Liver (tissue), 9 donors: ENCODE measurements around the gene CREB5. TPM values are rescaled to one million over a fixed set of nuclear protein-coding genes. Genes with fewer than 3 reads are reported as not detected.

Source experiments
- DNase-seq: peaks from one replicate; pipeline ENCODE4 v3.0.0-alpha.2; 2017; ENCODE audit warnings: low spot score
- H3K27ac ChIP-seq, 2 donors: one replicate each; pipeline ENCODE4 v1.7.0; 2013; ENCODE audit warnings: inconsistent platforms in 2 of 2, low read length in 2 of 2, control low read depth in 1 of 2, low read depth in 1 of 2, mild to moderate bottlenecking in 1 of 2
- H3K27me3 ChIP-seq, 4 donors: one replicate each; pipeline versions ENCODE4 v1.6.1 to v1.7.0; 2013; ENCODE audit warnings: low read length in 3 of 4, inconsistent platforms in 1 of 4, mild to moderate bottlenecking in 1 of 4, moderate library complexity in 1 of 4; ENCODE audit not compliant: control insufficient read depth in 4 of 4, insufficient read depth in 4 of 4
- H3K36me3 ChIP-seq, 4 donors: one replicate each; pipeline versions ENCODE4 v1.6.1 to v1.7.0; 2013; ENCODE audit warnings: low read length in 3 of 4, mild to moderate bottlenecking in 3 of 4, low read depth in 1 of 4, moderate library complexity in 1 of 4; ENCODE audit not compliant: control insufficient read depth in 4 of 4, insufficient read depth in 3 of 4
- H3K4me1 ChIP-seq, 4 donors: one replicate each; pipeline versions ENCODE4 v1.6.1 to v1.7.0; 2013; ENCODE audit warnings: low read length in 3 of 4, mild to moderate bottlenecking in 3 of 4, moderate library complexity in 1 of 4; ENCODE audit not compliant: control insufficient read depth in 4 of 4, insufficient read depth in 4 of 4
- H3K4me3 ChIP-seq, 3 donors: one replicate each; pipeline versions ENCODE4 v1.6.1 to v1.7.0; 2013; ENCODE audit warnings: low read length in 3 of 3, control low read depth in 1 of 3, low read depth in 1 of 3, mild to moderate bottlenecking in 1 of 3
- H3K9ac ChIP-seq, 2 donors: one replicate each; pipeline ENCODE4 v1.7.0; 2013; ENCODE audit warnings: low read length in 2 of 2, mild to moderate bottlenecking in 2 of 2, moderate library complexity in 2 of 2, control low read depth in 1 of 2, low read depth in 1 of 2
- H3K9me3 ChIP-seq, 4 donors: one replicate each; pipeline versions ENCODE4 v1.6.1 to v1.7.0; 2013; ENCODE audit warnings: low read length in 3 of 4; ENCODE audit not compliant: control insufficient read depth in 4 of 4
- EGR1 ChIP-seq, 2 donors: IDR thresholded peaks; 2 replicates each; pipeline ENCODE4 v1.6.1; 2016 to 2018; ENCODE audit warnings: antibody characterized with exemption in 2 of 2, low read depth in 2 of 2
- FOXA1 ChIP-seq: IDR thresholded peaks from 2 replicates; pipeline ENCODE4 v1.6.1; 2016; ENCODE audit warnings: antibody characterized with exemption
- FOXA2 ChIP-seq: IDR thresholded peaks from 2 replicates; pipeline ENCODE4 v1.6.1; 2016; ENCODE audit warnings: antibody characterized with exemption
- GABPA ChIP-seq, 2 donors: IDR thresholded peaks in 1 of 2; conservative IDR thresholded peaks in 1 of 2; 2 replicates each; pipeline ENCODE4 v1.6.1; 2016; ENCODE audit warnings: antibody characterized with exemption in 2 of 2, mild to moderate bottlenecking in 1 of 2, moderate library complexity in 1 of 2
- HNF4A ChIP-seq, 2 donors: conservative IDR thresholded peaks; 2 replicates each; pipeline ENCODE4 v1.6.1; 2016; ENCODE audit warnings: antibody characterized with exemption in 2 of 2, mild to moderate bottlenecking in 2 of 2
- HNF4G ChIP-seq: IDR thresholded peaks from 2 replicates; pipeline ENCODE4 v1.6.1; 2016; ENCODE audit warnings: antibody characterized with exemption
- JUND ChIP-seq, 2 donors: IDR thresholded peaks; 2 replicates each; pipeline ENCODE4 v1.6.1; 2016; ENCODE audit warnings: antibody characterized with exemption in 2 of 2
- NR2F2 ChIP-seq: IDR thresholded peaks from 2 replicates; pipeline ENCODE4 v1.6.1; 2016; ENCODE audit warnings: antibody characterized with exemption
- RAD21 ChIP-seq, 2 donors: IDR thresholded peaks; 2 replicates each; pipeline ENCODE4 v1.6.1; 2016; ENCODE audit warnings: antibody characterized with exemption in 2 of 2, mild to moderate bottlenecking in 2 of 2
- RXRA ChIP-seq, 2 donors: IDR thresholded peaks; 2 replicates each; pipeline ENCODE4 v1.6.1; 2017 to 2018; ENCODE audit warnings: antibody characterized with exemption in 2 of 2, mild to moderate bottlenecking in 1 of 2
- SP1 ChIP-seq: IDR thresholded peaks from 2 replicates; pipeline ENCODE4 v1.6.1; 2018; ENCODE audit warnings: antibody characterized with exemption, mild to moderate bottlenecking
- TAF1 ChIP-seq: conservative IDR thresholded peaks from 2 replicates; pipeline ENCODE4 v1.6.1; 2016; ENCODE audit warnings: antibody characterized with exemption, mild to moderate bottlenecking
- YY1 ChIP-seq: IDR thresholded peaks from 2 replicates; pipeline ENCODE4 v1.6.1; 2016; ENCODE audit warnings: antibody characterized with exemption, mild to moderate bottlenecking
- WGBS: extraction: QIAGEN DNeasy Blood & Tissue Kit; methylation state at CpG from one replicate; pipeline ENCODE4 v1.1.7; 2013; 5-methylcytosine and 5-hydroxymethylcytosine counted together
- polyA plus RNA-seq, 2 donors: library from polyadenylated mRNA; stranded (reverse) in 1 of 2; unstranded in 1 of 2; fragments of 200-250 nt in 1 of 2; fragments of >200 nt in 1 of 2; fragmentation: Nextera tagmentation in 1 of 2; extraction: Ambion mirVana in 1 of 2; gene quantifications; one replicate each; pipeline versions ENCODE4 v1.2.1 to v1.2.3, GENCODE V29; 2013 to 2015
- total RNA-seq, 2 donors: library from RNA; depleted of rRNA; stranded (reverse); fragments of >200 nt; gene quantifications; one replicate each; pipeline ENCODE4 v1.2.3, GENCODE V29; 2014
- TF ChIP-seq, protein P1 (sequence below): IDR thresholded peaks from 2 replicates; pipeline ENCODE4 v1.6.1; 2016; ENCODE audit warnings: antibody characterized with exemption
- TF ChIP-seq, protein P2 (sequence below): IDR thresholded peaks from 2 replicates; pipeline ENCODE4 v1.6.1; 2016; ENCODE audit warnings: antibody characterized with exemption, mild to moderate bottlenecking
- TF ChIP-seq, protein P3 (sequence below): fragments of 150-350 bp; IDR thresholded peaks from 2 replicates; pipeline ENCODE4 v1.5.1; 2017; ENCODE audit warnings: improper control_type of control experiment, low read depth, low read length; ENCODE audit not compliant: missing input control
- TF ChIP-seq, protein P4 (sequence below): IDR thresholded peaks from 2 replicates; pipeline ENCODE4 v1.6.1; 2016; ENCODE audit warnings: antibody characterized with exemption
- TF ChIP-seq, protein P5 (sequence below): IDR thresholded peaks from 2 replicates; pipeline ENCODE4 v1.6.1; 2016; ENCODE audit warnings: antibody characterized with exemption
- donor health status: healthy.
- donor health status: healthy.
- donor health status: healthy.
- donor health status: healthy.
- donor health status: healthy.

The CREB5 gene
- total and polyA plus RNA-seq, 4 donors, result 0.25 to 0.92 (median 0.67) TPM

DNA sequence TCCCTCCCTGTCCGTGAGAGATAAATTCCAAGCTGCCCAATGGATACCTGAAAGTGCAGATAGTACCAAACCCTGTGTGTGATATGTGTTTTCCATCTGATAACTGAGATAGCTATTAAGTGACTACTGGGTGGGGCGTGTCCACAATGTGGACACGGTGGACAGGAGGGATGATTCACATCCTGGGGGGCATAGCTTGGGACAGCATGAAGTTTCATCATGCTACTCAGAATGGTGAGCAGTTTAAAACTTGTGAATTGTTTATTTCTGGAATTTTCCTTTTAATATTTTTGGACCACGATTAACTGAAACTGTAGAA is 158.6 kb downstream of the CREB5 start (continued):
- TF ChIP-seq FOXA2 (no peak), RAD21 (IDR thresholded peaks at IDR 0.05) (no peak), JUND (IDR thresholded peaks at IDR 0.05) (no peak)

DNA sequence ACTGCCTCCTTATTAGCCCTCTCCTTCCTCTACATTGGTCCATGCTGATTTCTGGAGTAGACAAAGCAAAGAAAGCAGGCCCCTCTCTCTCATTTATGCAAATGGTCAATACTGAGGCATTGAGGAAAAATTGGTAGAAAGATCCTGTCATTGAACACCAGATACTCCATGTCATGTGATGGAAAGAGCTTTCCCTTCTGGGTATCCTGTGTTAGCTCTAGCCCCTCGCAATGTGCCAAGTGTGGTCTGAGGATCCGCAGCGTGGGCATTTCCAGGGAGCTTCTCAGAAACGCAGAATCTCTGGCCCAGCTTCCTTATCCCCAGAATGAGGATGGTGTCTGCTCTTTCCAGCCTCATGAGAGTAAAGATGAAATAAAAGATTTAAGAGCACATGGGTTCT is 159.1 kb downstream of the CREB5 start:
- Histone ChIP-seq H3K9ac (no peak overlapping the region), H3K27ac (no peak overlapping the region), H3K36me3 (no peaks in the 10 kb centered on the region), H3K9me3 (no peaks in the 10 kb centered on the region), H3K27me3 (peaks cover 0 to 35% (median 7%) of the 10 kb centered on the region in 4 donors), H3K4me1 (no peaks in the 10 kb centered on the region), H3K4me3 (no peak overlapping the region)
- 91% methylated on average over 4 of the region's 4 CpGs for WGBS
- DNase-seq, result no peak
- no peak for TF ChIP-seq JUND (IDR thresholded peaks at IDR 0.05)

DNA sequence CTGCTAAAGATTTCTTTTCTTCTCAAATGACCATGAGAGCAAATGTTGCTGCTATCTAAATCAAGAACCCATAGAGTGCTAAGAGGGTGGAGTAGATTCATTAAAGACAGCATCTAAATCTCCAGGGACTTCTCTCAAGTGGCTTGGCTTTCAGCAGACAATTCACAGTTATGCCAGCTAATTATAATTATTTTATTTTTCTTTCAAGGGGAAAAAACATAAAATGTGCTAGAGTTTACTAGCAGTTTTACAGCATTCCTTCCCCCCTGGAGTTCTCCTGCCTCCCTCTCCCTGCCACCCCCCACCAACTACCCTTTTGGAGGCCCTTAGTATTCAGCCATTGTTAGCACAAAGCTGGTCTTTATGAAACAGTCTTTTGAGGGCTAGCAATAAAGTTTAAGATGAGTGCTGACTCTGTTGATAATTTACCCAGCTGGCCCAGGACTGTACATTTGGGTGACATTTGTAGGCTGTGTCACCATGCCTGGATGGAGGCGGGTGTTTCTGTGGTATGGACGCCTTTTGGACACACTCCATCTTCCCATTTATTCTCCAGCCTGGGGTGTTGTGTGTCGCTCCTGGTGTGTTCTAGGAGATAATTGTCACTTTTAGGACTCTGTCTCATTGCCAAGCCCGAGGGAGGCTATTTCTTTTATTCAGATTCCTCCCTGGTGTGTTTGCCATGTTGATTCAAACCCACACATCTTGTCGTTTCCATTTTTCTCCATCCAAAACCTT is 160.2 kb downstream of the CREB5 start:
- H3K27me3 ChIP-seq, result peaks cover 0 to 39% (median 7%) of the 10 kb centered on the region in 4 donors
- DNase-seq, result no peak
- no peaks in the 10 kb centered on the region for H3K4me1 ChIP-seq
- H3K9ac ChIP-seq, result no peak overlapping the region
- no peak overlapping the region for H3K27ac ChIP-seq
- no peak for TF ChIP-seq TAF1
- no peak for TF ChIP-seq EGR1 (IDR thresholded peaks at IDR 0.05; ENCODE audit: low read depth in 2 of 2)
- TF ChIP-seq FOXA1, result no peak
- TF ChIP-seq SP1, result no peak
- TF ChIP-seq, protein P1, sequence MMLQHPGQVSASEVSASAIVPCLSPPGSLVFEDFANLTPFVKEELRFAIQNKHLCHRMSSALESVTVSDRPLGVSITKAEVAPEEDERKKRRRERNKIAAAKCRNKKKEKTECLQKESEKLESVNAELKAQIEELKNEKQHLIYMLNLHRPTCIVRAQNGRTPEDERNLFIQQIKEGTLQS, result no peak
- no peak for TF ChIP-seq YY1
- TF ChIP-seq, protein P2, sequence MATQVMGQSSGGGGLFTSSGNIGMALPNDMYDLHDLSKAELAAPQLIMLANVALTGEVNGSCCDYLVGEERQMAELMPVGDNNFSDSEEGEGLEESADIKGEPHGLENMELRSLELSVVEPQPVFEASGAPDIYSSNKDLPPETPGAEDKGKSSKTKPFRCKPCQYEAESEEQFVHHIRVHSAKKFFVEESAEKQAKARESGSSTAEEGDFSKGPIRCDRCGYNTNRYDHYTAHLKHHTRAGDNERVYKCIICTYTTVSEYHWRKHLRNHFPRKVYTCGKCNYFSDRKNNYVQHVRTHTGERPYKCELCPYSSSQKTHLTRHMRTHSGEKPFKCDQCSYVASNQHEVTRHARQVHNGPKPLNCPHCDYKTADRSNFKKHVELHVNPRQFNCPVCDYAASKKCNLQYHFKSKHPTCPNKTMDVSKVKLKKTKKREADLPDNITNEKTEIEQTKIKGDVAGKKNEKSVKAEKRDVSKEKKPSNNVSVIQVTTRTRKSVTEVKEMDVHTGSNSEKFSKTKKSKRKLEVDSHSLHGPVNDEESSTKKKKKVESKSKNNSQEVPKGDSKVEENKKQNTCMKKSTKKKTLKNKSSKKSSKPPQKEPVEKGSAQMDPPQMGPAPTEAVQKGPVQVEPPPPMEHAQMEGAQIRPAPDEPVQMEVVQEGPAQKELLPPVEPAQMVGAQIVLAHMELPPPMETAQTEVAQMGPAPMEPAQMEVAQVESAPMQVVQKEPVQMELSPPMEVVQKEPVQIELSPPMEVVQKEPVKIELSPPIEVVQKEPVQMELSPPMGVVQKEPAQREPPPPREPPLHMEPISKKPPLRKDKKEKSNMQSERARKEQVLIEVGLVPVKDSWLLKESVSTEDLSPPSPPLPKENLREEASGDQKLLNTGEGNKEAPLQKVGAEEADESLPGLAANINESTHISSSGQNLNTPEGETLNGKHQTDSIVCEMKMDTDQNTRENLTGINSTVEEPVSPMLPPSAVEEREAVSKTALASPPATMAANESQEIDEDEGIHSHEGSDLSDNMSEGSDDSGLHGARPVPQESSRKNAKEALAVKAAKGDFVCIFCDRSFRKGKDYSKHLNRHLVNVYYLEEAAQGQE, result no peak
- TF ChIP-seq GABPA (IDR thresholded peaks at IDR 0.05 in 1 of 2, conservative IDR thresholded peaks at IDR 0.05 in 1 of 2), result no peak
- TF ChIP-seq, protein P3, sequence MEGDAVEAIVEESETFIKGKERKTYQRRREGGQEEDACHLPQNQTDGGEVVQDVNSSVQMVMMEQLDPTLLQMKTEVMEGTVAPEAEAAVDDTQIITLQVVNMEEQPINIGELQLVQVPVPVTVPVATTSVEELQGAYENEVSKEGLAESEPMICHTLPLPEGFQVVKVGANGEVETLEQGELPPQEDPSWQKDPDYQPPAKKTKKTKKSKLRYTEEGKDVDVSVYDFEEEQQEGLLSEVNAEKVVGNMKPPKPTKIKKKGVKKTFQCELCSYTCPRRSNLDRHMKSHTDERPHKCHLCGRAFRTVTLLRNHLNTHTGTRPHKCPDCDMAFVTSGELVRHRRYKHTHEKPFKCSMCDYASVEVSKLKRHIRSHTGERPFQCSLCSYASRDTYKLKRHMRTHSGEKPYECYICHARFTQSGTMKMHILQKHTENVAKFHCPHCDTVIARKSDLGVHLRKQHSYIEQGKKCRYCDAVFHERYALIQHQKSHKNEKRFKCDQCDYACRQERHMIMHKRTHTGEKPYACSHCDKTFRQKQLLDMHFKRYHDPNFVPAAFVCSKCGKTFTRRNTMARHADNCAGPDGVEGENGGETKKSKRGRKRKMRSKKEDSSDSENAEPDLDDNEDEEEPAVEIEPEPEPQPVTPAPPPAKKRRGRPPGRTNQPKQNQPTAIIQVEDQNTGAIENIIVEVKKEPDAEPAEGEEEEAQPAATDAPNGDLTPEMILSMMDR, result no peak
- TF ChIP-seq HNF4G, result no peak
- no peak for TF ChIP-seq JUND (IDR thresholded peaks at IDR 0.05)
- TF ChIP-seq RAD21 (IDR thresholded peaks at IDR 0.05), result no peak
- TF ChIP-seq NR2F2, result no peak
- TF ChIP-seq, protein P4, sequence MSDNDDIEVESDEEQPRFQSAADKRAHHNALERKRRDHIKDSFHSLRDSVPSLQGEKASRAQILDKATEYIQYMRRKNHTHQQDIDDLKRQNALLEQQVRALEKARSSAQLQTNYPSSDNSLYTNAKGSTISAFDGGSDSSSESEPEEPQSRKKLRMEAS, result no peak
- TF ChIP-seq RXRA (IDR thresholded peaks at IDR 0.05), result no peak
- TF ChIP-seq HNF4A (conservative IDR thresholded peaks at IDR 0.05), result no peak
- TF ChIP-seq, protein P5, sequence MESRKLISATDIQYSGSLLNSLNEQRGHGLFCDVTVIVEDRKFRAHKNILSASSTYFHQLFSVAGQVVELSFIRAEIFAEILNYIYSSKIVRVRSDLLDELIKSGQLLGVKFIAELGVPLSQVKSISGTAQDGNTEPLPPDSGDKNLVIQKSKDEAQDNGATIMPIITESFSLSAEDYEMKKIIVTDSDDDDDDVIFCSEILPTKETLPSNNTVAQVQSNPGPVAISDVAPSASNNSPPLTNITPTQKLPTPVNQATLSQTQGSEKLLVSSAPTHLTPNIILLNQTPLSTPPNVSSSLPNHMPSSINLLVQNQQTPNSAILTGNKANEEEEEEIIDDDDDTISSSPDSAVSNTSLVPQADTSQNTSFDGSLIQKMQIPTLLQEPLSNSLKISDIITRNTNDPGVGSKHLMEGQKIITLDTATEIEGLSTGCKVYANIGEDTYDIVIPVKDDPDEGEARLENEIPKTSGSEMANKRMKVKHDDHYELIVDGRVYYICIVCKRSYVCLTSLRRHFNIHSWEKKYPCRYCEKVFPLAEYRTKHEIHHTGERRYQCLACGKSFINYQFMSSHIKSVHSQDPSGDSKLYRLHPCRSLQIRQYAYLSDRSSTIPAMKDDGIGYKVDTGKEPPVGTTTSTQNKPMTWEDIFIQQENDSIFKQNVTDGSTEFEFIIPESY, result no peak
- no peak for TF ChIP-seq FOXA2
- WGBS, result 70% methylated on average over 5 of the region's 5 CpGs
- no peaks in the 10 kb centered on the region for H3K36me3 ChIP-seq
- no peaks in the 10 kb centered on the region for H3K9me3 ChIP-seq
- H3K4me3 ChIP-seq, result no peak overlapping the region
